Ishikawa (cell line): ENCODE results near the gene SLC2A14.

Experiments
- CEBPB ChIP-seq: IDR thresholded peaks from 2 replicates; pipeline ENCODE4 v1.6.1; 2012
- EP300 ChIP-seq: IDR thresholded peaks from 2 replicates; pipeline ENCODE4 v1.6.1; 2012; ENCODE audit warnings: borderline replicate concordance
- FOXM1 ChIP-seq: IDR thresholded peaks from 2 replicates; pipeline ENCODE4 v1.6.1; 2012; ENCODE audit warnings: low read depth, borderline replicate concordance
- RAD21 ChIP-seq: IDR thresholded peaks from 2 replicates; pipeline ENCODE4 v1.6.1; 2012; ENCODE audit warnings: low read depth
- TEAD4 ChIP-seq: IDR thresholded peaks from 2 replicates; pipeline ENCODE4 v1.6.1; 2012
- ZBTB7A ChIP-seq: IDR thresholded peaks from 2 replicates; pipeline ENCODE4 v1.6.1; 2012; ENCODE audit warnings: low read depth
- TF ChIP-seq, protein P1 (sequence below): IDR thresholded peaks from 2 replicates; pipeline ENCODE4 v1.6.1; 2012
- TF ChIP-seq, protein P2 (sequence below): IDR thresholded peaks from 2 replicates; pipeline ENCODE4 v1.6.1; 2012

DNA sequence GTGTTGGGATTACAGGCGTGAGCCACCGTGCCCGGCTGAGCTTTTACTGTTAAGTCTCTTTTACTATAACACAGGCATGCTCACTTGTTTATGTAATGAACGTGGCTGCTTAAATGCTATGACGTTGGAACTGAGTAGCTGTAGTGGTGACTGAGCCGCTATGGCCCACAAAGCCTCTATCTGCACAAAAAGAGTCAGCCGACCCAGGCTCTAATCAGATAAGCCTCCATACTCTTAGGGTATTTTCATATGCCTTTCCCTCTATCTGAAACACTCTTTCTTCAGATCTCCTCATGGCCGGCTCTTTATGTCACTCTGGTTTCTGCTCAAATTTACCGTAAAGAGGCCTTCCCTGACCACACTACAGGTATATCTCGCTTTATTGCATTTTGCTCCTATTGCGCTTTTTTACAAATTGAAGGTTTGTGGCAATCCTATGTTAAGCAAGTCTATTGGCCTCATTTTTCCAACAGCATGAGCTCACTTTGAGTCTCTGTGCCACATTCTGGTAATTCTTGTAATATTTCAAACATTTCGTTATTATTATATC lies 8.0 kb downstream of the SLC2A14 start:
- TF ChIP-seq, protein P1, sequence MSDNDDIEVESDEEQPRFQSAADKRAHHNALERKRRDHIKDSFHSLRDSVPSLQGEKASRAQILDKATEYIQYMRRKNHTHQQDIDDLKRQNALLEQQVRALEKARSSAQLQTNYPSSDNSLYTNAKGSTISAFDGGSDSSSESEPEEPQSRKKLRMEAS: no peak
- TF ChIP-seq EP300 (no peak), TEAD4 (no peak), ZBTB7A (no peak), RAD21 (no peak), CEBPB (no peak), FOXM1 (no peak)
- TF ChIP-seq, protein P2, sequence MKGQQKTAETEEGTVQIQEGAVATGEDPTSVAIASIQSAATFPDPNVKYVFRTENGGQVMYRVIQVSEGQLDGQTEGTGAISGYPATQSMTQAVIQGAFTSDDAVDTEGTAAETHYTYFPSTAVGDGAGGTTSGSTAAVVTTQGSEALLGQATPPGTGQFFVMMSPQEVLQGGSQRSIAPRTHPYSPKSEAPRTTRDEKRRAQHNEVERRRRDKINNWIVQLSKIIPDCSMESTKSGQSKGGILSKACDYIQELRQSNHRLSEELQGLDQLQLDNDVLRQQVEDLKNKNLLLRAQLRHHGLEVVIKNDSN: no peak
